Eye (tissue), 1 donor: Measurements from ENCODE around the gene KLHL7.
"Not testable (repeated sequence)": the region's sequence is repeated elsewhere in the genome, so short reads cannot be mapped to it uniquely, and the experiment has no call there.

Source experiments
- DNase-seq: peaks from one replicate; pipeline ENCODE4 v3.0.0-alpha.2; 2015

Gene KLHL7

GRCh38 chr7:23220690-23221305 lies 115.2 kb downstream of the KLHL7 start:
- DNase-seq: no peak

GRCh38 chr7:23222439-23223030 lies 117.0 kb downstream of the KLHL7 start:
- no peak for DNase-seq

GRCh38 chr7:23224364-23224763 lies 118.8 kb downstream of the KLHL7 start:
- not testable (repeated sequence) for DNase-seq

GRCh38 chr7:23226844-23227450 lies 121.4 kb downstream of the KLHL7 start:
- no peak for DNase-seq
